ENCODE data around the gene CENPQ. TPM values are rescaled to one million over a fixed set of nuclear protein-coding genes. Genes with fewer than 3 reads are reported as not detected.

Gene CENPQ
- total RNA-seq, 1 experiment from 2014 or later, result 11.3 TPM

- no peak overlapping the region for H3K9ac ChIP-seq (ENCODE audit: low read length)
- ATAC-seq (no peak), DNase-seq (ENCODE audit: low read depth, low spot score) (no peak)
- H3K79me2 ChIP-seq (ENCODE audit: insufficient read depth, low read length), result no peaks in the 10 kb centered on the region
- ChIA-PET CTCF (no interaction called here), RAD21 (ENCODE audit: low non-redundant PET in 1 of 2, low total read pairs in 2 of 2, uncharacterized antibody in 2 of 2, unreplicated experiment in 2 of 2) (no interaction called here), POLR2A (no interaction called here)
- H3K4me2 ChIP-seq (ENCODE audit: low read length), result no peak overlapping the region
- no peaks in the 10 kb centered on the region; a peak in 1 of 4 replicates for H3K36me3 ChIP-seq (ENCODE audit: control insufficient read depth in 1 of 2, insufficient read depth in 2 of 2, low read length in 2 of 2)
- H4K20me1 ChIP-seq (ENCODE audit: insufficient read depth), result no peaks in the 10 kb centered on the region
- no peak overlapping the region for H3K27ac ChIP-seq (ENCODE audit: low read depth, low read length)
- no peaks in the 10 kb centered on the region for H3K4me1 ChIP-seq (ENCODE audit: control insufficient read depth in 1 of 2, insufficient read depth in 2 of 2, low read length in 2 of 2)
- H3K27me3 ChIP-seq (ENCODE audit: insufficient read depth, low read length), result no peaks in the 10 kb centered on the region
- no peak for TF ChIP-seq REST (IDR thresholded peaks at IDR 0.05; ENCODE audit: low read depth)
- no peak for TF ChIP-seq EGR1 (IDR thresholded peaks at IDR 0.05; ENCODE audit: low read depth)
- TF ChIP-seq SRF (IDR thresholded peaks at IDR 0.05; ENCODE audit: low read depth), result no peak
- no peak for TF ChIP-seq EZH2phosphoT487 (IDR thresholded peaks at IDR 0.05; ENCODE audit: borderline replicate concordance)
- no peak for TF ChIP-seq ATF3 (IDR thresholded peaks at IDR 0.05)
- TF ChIP-seq ZFX (IDR thresholded peaks at IDR 0.05), result no peak
- no peak for TF ChIP-seq SIN3A (IDR thresholded peaks at IDR 0.05; ENCODE audit: low read depth)
- TF ChIP-seq ELF1 (IDR thresholded peaks at IDR 0.05; ENCODE audit: borderline replicate concordance, low read depth), result no peak
- TF ChIP-seq JUND (IDR thresholded peaks at IDR 0.05), result no peak
- no peak for TF ChIP-seq ZNF274 (IDR thresholded peaks at IDR 0.05; ENCODE audit: low read depth, low read length)
- TF ChIP-seq YY1 (IDR thresholded peaks at IDR 0.05; ENCODE audit: extremely low read depth, insufficient replicate concordance, low read depth, low read length), result no peak
- no peak for TF ChIP-seq ZBTB33 (IDR thresholded peaks at IDR 0.05; ENCODE audit: extremely low read depth, insufficient replicate concordance, low read length)
- no peak for TF ChIP-seq MAX (IDR thresholded peaks at IDR 0.05)
- TF ChIP-seq CBX3 (IDR thresholded peaks at IDR 0.05; ENCODE audit: low read depth), result no peak
- no peak for TF ChIP-seq TCF7L2 (IDR thresholded peaks at IDR 0.05; ENCODE audit: borderline replicate concordance, extremely low read depth, insufficient read depth, insufficient read length)
- no peak for TF ChIP-seq RAD21 (IDR thresholded peaks at IDR 0.05; ENCODE audit: low read depth)
- no peak for TF ChIP-seq CEBPB (IDR thresholded peaks at IDR 0.05; ENCODE audit: low read depth)
- TF ChIP-seq FOSL1 (IDR thresholded peaks at IDR 0.05; ENCODE audit: low read depth), result no peak
- no peak for TF ChIP-seq SP1 (IDR thresholded peaks at IDR 0.05; ENCODE audit: low read depth)
- no peak overlapping the region for H3K4me3 ChIP-seq (replicated peaks in 1 of 2; ENCODE audit: low read depth in 1 of 2, low read length in 2 of 2)
- no TSS peak for BruUV-seq (replicated peaks)
- no peak overlapping the region for H2AFZ ChIP-seq (ENCODE audit: low read depth, low read length, poor library complexity, severe bottlenecking)
- intact Hi-C loops (cut with micrococcal nuclease), result no loop called here
- no peaks in the 10 kb centered on the region for H3K9me2 ChIP-seq (ENCODE audit: insufficient read depth)
- H3K9me3 ChIP-seq (ENCODE audit: control insufficient read depth in 1 of 2, insufficient read depth in 1 of 2, low read depth in 1 of 2, low read length in 2 of 2), result no peaks in the 10 kb centered on the region
These were observed 16.3 kb downstream of the CENPQ start for GRCh38 chr6:49479308-49479970.
